GM21381 (cell line): ENCODE data around the gene CDH15.

Source experiments
- ATAC-seq: cut with Tn5 transposase; IDR thresholded peaks from one replicate; pipeline ENCODE4 v1.9.1; 2021; ENCODE audit warnings: mild to moderate bottlenecking, moderate library complexity; ENCODE audit not compliant: unreplicated experiment

Gene CDH15

GRCh38 chr16:89140981-89141883 lies 30.3 kb upstream of the CDH15 start:
- no peak for ATAC-seq

- no peak for ATAC-seq
These were observed 29.7 kb upstream of the CDH15 start for GRCh38 chr16:89141884-89142267.

DNA sequence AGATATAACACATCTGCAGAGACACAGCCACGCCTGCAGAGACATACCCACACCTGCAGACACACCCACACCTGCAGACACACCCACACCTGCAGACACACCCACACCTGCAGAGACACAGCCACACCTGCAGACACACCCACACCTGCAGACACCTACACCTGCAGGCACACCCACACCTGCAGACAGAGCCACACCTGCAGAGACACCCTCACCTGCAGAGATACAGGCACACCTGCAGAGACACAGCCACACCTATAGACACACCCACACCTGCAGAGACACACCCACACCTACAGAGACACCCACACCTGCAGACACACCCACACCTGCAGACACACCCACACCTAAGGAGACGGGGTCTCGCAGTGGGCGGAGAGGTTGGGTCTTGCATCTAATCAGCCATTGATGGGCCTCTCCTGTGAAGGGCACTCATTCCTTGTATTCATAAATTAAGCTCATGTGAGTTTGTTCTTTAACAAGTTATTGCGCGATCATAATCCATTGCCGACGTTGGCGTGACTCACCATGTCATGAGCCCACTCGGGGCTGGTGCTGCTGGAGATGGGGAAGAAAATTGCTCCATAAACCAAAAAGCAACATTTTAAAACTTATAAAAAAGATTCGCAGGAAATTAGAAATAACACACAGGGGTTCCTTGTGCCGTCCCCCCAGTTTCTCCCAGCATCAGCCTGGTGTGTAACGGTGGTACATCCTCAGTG lies 28.9 kb upstream of the CDH15 start:
- no peak for ATAC-seq

DNA sequence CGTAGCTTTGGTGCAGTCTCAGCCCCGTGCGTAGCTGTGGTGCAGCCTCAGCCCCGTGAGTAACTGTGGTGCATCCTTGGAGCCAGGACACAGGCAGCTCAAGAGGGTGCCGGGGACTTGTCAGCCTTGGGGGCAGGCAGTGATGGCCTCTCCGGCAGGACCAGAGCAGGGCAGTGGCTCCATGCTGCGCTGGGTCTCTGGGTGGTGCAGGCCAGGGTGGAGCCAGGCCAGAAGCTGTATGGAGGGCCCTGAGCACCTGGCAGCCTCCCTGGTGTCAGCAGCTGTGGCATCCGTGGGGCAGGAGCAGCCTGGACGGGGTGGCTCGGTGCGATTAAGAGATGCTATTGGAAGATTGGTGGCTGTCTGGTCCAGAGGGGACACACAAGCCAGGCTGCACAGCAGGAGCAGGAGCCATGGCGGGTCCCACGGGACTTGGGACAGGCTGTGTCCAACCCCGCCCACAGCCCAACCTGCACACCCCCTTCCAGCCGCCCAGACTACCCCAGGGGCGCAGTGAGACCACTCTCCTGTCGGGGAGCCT lies 28.3 kb upstream of the CDH15 start:
- no peak for ATAC-seq

DNA sequence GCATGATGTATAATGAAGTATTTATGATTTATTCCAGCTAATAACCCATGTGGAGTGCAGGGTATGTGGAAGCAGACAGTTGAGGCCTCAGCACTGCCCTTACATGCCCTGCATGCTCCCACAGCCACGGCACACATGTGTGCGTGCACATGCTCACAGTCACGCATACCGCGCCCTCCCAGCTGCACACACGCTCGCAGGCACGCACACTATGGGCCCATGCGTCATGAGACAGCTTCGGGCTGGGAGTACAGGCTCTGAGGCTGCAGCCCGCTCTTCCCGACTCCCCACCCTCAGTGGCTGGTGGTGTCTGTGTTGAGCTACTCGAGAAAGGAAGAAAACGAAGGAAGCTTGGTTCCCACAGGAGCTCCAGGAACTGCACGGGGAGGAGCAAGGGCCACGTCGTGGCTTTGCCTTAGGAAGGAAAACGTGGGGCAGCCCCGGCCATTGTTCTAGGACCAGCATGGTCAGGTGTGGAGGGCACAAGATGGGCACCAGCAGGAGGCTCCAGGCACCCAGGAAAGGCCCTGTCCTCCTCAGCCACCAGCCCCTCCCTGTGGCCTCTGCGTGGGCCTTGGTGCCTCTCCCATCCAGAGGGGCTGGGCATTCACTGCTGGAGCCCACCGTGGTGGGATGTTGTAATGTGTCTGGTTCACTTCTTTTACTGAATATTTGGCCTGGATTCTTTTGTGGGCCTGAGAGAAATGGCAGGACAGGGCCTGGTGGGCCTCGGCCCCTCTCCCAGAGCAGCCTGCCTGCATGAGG lies 27.5 kb upstream of the CDH15 start:
- no peak for ATAC-seq

DNA sequence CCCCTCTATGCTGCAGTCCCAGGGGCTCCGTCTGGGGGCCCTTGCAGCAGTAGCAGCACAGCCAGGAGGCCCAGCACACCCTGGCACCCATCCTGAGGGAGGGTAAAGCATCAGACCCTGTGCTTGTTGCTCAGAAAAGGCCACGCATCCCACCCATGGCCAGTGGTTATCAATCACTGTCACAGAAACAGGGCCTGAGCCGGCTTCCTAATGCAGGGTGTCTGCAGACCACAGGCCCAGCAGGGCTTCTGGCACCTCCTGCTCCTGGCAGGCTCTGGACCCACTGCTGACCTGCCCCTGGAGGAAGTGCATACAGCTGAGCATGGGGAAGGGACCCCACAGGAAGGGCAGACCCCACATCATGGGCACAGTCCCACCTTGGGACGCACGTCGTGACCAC lies 26.9 kb upstream of the CDH15 start:
- no peak for ATAC-seq

GRCh38 chr16:89145406-89146161 lies 26.0 kb upstream of the CDH15 start:
- ATAC-seq = no peak

DNA sequence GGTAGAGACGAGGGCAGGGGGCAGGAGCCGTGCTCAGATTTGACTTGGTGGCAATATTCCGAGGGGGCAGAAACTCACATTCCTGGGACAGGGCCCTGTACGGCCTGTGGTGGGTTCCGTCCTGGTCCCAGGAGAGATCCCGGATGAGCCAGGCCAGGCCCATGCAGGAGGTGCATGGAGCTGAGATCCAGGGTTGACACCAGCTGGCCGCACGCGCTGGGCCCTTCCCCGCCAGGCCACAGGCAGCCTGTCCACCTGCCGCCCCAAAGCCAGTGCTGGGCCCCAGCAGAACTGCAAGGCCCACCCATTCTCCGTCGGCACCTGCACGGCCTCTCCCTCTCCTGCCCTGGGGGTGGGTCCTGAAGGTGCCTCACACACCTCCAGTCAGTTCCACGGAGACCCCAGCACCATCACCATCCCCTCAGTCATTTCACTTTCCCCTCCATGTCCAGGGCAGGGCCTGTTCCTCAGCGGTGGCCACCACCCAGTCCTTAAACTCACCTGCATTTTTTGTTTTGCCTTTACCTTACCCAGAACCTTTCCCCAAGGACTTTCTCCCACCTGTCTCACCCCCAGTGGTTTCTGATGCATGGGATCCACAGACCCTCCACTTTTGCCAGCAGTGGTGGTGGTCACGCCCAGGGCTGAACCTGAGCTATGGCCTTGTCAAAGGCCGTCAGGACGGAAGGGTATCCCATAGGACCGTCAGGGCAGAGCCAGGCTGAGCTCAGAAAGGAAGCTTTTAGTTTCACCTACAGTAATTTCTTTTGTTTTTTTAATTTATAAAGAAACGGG lies 25.1 kb upstream of the CDH15 start:
- ATAC-seq = no peak

DNA sequence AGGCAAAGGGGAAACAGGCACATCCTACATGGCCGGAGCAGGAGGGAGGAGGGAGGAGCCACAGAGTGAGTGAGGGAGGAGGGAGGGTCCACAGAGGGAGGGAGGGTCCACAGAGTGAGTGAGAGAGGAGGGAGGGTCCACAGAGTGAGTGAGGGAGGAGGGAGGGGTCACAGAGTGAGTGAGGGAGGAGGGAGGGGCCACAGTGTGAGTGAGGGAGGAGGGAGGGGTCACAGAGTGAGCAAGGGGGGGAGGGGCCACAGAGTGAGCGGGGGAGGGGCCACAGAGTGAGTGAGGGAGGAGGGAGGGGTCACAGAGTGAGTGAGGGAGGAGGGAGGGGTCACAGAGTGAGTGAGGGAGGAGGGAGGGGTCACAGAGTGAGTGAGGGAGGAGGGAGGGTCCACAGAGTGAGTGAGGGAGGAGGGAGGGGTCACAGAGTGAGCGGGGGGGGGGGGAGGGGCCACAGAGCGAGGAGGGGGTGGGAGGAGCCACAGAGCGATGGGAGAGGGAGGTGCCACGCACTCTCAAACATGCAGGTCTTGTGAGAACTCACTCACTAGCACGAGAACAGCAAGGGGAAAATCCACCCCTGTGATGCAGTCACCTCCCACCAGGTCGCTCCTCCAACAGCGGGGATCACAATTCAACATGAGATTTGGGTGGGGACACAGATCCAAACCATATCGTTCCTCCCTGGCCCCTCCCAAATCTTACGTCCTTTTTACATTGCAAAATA lies 24.3 kb upstream of the CDH15 start:
- no peak for ATAC-seq

DNA sequence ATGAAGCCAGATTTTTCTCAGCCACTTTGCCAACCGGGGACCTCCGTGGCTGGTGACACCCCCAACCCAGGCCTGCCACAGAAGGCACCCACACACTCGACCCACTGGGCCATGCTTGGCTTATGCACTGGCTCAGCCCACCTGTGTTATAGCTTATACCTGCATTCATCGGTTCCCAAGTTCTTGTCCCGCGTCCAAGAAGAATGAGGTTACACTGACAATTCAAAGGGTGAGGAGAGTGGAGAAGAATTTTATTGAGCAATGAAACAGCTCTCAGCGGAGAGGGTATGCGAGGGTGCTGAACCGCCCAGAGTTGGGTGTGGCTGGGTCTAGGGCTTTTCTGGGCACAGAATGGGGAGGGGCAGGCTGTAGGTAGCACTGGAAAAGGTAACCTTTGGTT lies 22.2 kb upstream of the CDH15 start:
- ATAC-seq = no peak

- no peak for ATAC-seq
These were observed 21.3 kb upstream of the CDH15 start for GRCh38 chr16:89150090-89150835.

DNA sequence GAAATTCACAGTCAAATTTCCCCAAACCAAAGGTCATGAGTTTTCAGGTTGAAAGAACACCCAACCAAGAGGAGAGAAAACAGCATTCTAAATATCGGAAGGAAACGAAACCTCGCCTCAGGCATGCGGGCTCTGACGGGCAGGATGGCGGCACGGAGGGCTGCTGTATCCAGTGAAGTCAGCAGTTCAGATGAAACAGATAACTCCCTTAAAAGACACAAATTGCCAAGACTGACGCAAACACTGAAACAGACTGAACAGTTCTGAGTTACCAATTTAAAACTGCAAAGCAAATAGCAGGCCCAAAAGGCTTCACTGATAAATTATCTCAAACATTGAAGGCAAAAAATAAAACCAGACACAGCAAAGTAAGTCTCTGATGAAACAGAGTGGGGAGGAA lies 20.6 kb upstream of the CDH15 start:
- ATAC-seq = no peak

DNA sequence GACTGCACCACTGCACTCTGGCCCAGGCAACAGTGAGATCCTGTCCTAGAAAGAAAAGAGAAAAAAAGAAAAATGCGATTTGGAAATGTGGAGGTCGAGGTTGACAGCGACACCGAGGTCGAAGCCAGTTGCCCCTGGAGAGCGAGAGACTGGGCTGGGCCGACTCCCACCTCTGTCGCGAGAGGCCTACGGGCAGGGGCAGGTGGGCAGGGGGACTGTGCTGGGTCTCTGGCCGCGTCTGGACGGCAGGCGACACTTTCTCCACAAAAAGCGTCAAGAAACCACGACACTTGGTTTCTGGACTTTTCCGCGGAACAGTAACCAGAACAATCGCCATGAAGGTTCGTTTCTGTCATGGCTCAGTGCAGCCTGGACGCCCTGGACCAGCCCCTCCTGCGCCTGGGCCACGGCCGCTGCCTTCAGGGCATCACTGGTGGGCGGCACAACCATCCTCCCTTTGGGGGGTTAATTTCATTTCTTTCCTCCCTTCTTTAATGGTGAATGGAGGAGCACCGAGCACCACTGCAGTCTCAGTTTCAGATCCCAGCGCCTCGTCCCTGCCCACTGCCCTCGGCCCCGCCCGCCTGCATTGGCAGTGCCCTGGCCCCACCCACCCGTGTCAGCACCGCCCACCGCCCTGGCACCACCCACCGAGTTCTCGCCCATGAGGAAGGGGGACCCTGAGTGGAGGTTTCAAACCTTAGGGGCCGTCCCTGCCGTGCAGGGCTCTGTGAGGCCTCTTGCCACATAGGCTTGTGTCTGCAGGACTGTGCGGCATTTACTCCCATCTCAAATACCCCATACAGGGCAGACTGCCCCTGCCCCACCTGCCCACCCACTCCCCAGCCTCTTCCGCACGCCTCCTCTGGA lies 18.5 kb upstream of the CDH15 start:
- no peak for ATAC-seq

DNA sequence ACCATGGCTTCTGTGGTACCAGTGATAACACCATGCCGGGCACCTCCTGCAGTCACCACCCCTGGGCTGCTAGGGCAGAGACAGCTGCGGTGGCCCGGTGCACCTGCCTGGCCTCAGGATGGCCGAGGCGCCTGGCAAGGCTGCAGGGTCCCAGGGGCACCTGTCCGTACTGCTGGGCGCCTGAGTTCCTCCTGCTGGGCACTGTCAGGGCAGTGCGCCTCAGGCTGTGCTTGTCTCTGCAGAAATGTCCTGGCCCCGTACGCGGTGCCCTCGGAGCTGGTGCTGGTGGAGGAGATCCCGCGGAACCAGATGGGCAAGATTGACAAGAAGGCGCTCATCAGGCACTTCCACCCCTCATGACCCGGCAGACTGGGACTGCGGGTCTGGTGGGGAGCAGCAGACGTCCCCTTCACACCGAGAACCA lies 17.7 kb upstream of the CDH15 start:
- no peak for ATAC-seq

GRCh38 chr16:89154390-89155183 lies 17.0 kb upstream of the CDH15 start:
- no peak for ATAC-seq

- no peak for ATAC-seq
These were observed 16.3 kb upstream of the CDH15 start for GRCh38 chr16:89155184-89155679.
